Chondrocyte (in vitro differentiated cells): ENCODE data around the gene GALNT5. TPM values are rescaled to one million over a fixed set of nuclear protein-coding genes. Genes with fewer than 3 reads are reported as not detected.

ENCODE experiments used
- DNase-seq: peaks from one replicate; pipeline ENCODE4 v3.0.0; 2021; ENCODE audit warnings: mixed read lengths, low spot score
- H3K27ac Mint-ChIP-seq: one replicate; pipeline ENCODE4 v1.8.0; 2021; ENCODE audit warnings: mild to moderate bottlenecking, moderate library complexity, mixed read lengths; ENCODE audit not compliant: unreplicated experiment
- H3K27me3 Mint-ChIP-seq: 2 replicates; pipeline ENCODE4 v1.8.0; 2021; ENCODE audit warnings: low read depth, mixed read lengths
- H3K36me3 Mint-ChIP-seq: 2 replicates; pipeline ENCODE4 v1.8.0; 2021; ENCODE audit warnings: low read depth, mixed read lengths
- H3K4me1 Mint-ChIP-seq: 2 replicates; pipeline ENCODE4 v1.8.0; 2021; ENCODE audit warnings: low read depth, mild to moderate bottlenecking, mixed read lengths
- H3K4me3 Mint-ChIP-seq: one replicate; pipeline ENCODE4 v1.8.0; 2021; ENCODE audit warnings: mild to moderate bottlenecking, moderate library complexity, mixed read lengths; ENCODE audit not compliant: unreplicated experiment
- H3K9me3 Mint-ChIP-seq: 2 replicates; pipeline ENCODE4 v1.8.0; 2021; ENCODE audit warnings: low read depth, mixed read lengths
- CTCF ChIP-seq: fragments of 200-600 bp; sonication (generic); IDR thresholded peaks from 2 replicates; pipeline ENCODE4 v1.5.0; 2021; ENCODE audit warnings: antibody characterized with exemption, mild to moderate bottlenecking, moderate library complexity
- total RNA-seq: library from RNA; stranded (reverse); gene quantifications from 3 replicates; pipeline ENCODE4 v1.2.1, GENCODE V29; 2021

Gene GALNT5
- total RNA-seq, 1 donor from 2014 or later = 14.2 TPM

- Mint-ChIP-seq H3K4me1 (peaks cover 6% of the 10 kb centered on the region), H3K36me3 (no peaks in the 10 kb centered on the region), H3K4me3 (no peak overlapping the region), H3K9me3 (no peaks in the 10 kb centered on the region), H3K27ac (no peak overlapping the region), H3K27me3 (peaks cover 2% of the 10 kb centered on the region)
- no peak for TF ChIP-seq CTCF
- DNase-seq = no peak
Observed at GRCh38 chr2:157251932-157252331, 5.6 kb upstream of the GALNT5 start.

GRCh38 chr2:157252529-157252928, 5.0 kb upstream of the GALNT5 start:
- peaks cover 2% of the 10 kb centered on the region for H3K27me3 Mint-ChIP-seq
- TF ChIP-seq CTCF = no peak
- peaks cover 8% of the 10 kb centered on the region for H3K4me1 Mint-ChIP-seq
- no peak for DNase-seq
- H3K9me3 Mint-ChIP-seq = no peaks in the 10 kb centered on the region
- no peaks in the 10 kb centered on the region for H3K36me3 Mint-ChIP-seq
- H3K4me3 Mint-ChIP-seq = no peak overlapping the region
- no peak overlapping the region for H3K27ac Mint-ChIP-seq

GRCh38 chr2:157254041-157254440, 3.5 kb upstream of the GALNT5 start:
- no peak for TF ChIP-seq CTCF
- Mint-ChIP-seq H3K27me3 (peaks cover 2% of the 10 kb centered on the region), H3K4me3 (no peak overlapping the region), H3K27ac (no peak overlapping the region), H3K9me3 (no peaks in the 10 kb centered on the region), H3K4me1 (peaks cover 22% of the 10 kb centered on the region), H3K36me3 (no peaks in the 10 kb centered on the region)
- no peak for DNase-seq

GRCh38 chr2:157255746-157256145, 1.8 kb upstream of the GALNT5 start:
- H3K4me3 Mint-ChIP-seq = no peak overlapping the region
- peaks cover 39% of the 10 kb centered on the region for H3K4me1 Mint-ChIP-seq
- DNase-seq = no peak
- H3K36me3 Mint-ChIP-seq = no peaks in the 10 kb centered on the region
- TF ChIP-seq CTCF = no peak
- no peaks in the 10 kb centered on the region for H3K9me3 Mint-ChIP-seq
- no peak overlapping the region for H3K27ac Mint-ChIP-seq
- H3K27me3 Mint-ChIP-seq = peaks cover 1% of the 10 kb centered on the region

GRCh38 chr2:157256626-157257025, 879 bp upstream of the GALNT5 start:
- Mint-ChIP-seq H3K9me3 (no peaks in the 10 kb centered on the region), H3K27me3 (no peaks in the 10 kb centered on the region), H3K4me3 (no peak overlapping the region), H3K4me1 (peaks cover 48% of the 10 kb centered on the region), H3K27ac (peak overlapping the region; percentile 27), H3K36me3 (no peaks in the 10 kb centered on the region)
- no peak for DNase-seq
- TF ChIP-seq CTCF = no peak
